Renal cortical epithelial cell (primary cell): ENCODE results near the gene BSND. TPM values are rescaled to one million over a fixed set of nuclear protein-coding genes. Genes with fewer than 3 reads are reported as not detected.

Experiments
- DNase-seq: peaks from one replicate; pipeline ENCODE4 v3.0.0-alpha.2; 2011; ENCODE audit warnings: low read depth
- total RNA-seq: library from RNA; depleted of rRNA; stranded (reverse); fragments of >200 nt; gene quantifications from 2 replicates; pipeline ENCODE4 v1.2.3, GENCODE V29; 2014

Gene BSND
- total RNA-seq, 1 donor from 2014 or later, result 0.45 TPM

- no peak for DNase-seq
Observed at GRCh38 chr1:54991939-54992338, 6.8 kb upstream of the BSND start.

DNA sequence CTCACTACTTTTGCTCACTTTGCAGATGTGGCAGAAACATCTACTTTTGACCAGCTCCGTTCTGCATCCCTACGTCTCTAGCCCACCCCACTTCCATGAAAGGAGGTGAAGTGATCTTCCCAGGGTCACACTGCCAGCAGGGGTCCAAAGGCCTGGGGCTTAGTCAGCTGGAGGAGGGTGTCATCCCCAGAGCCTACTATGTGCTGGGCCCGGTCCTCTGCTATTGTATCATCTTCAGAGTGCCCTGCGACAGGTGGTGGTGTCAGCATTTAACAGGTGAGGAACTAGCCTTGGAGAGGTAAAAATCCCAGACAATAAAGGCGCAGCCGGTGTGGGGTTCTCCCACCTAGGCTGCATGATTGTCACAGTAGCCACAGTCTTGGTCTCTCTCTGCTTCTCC lies 5.6 kb upstream of the BSND start:
- no peak for DNase-seq

- peak; percentile 48 for DNase-seq
Observed at GRCh38 chr1:54994355-54994990, 4.3 kb upstream of the BSND start.

DNA sequence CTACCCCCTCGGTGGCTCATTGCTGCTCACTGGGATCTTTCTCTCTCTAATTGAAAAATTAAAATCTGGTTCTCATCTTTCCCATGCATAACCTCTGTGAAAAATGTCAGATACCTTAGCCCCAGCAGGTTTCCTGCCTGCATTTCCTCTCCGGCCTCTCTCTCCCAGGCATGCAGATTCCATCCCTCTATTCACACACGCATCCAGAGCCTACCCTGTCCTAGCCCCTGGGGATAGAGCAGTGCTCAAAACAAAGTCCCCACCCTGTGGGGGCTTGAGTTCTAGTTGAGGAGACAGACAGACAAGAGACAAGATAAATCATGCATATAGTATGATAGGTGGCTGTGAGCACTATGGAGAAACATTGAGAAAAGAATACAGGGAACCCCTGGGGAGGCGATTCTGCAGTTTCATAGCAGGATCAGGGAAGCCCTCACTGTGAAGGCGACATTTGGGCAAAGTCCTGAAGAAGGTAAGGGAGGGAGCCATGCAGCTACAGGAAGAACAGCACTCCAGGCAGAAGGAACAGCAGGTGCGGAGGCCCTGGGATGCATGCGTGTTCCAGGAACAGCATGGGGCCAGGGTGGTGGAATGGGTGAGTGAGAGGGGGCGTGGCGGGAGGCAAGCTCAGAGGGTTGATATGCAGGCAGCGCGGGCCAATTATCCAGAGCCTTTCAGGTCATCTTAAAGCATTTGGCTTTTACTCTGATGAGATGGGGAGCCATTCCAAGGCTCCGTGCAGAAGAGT lies 3.5 kb upstream of the BSND start:
- DNase-seq, result no peak

GRCh38 chr1:54995835-54996234 lies 2.9 kb upstream of the BSND start:
- DNase-seq, result no peak

- no peak for DNase-seq
Observed at GRCh38 chr1:54996359-54996868, 2.3 kb upstream of the BSND start.

- DNase-seq, result no peak
Observed at GRCh38 chr1:54996869-54997710, 1.6 kb upstream of the BSND start.

- DNase-seq, result no peak
Observed at GRCh38 chr1:54997711-54997986, 1.1 kb upstream of the BSND start.

DNA sequence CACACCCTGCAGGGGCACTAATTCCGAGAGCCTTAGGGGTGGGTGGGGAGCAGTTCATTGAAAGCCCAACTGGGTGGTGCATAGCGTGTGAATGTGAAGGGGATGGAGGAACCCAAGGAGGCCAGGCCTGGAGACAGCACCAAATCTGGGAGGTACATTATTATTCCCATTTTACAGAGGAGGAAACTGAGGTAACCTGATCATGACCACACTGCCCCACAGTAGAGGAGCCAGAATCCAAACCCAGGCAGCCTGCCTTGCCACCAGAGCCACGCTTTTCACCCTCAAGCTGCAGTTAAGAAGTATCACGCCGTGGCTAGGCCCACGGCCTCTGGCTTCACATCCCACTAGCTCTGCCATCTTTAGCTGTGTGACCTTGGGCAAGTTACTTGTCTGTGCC lies 633 bp upstream of the BSND start:
- DNase-seq, result no peak

- peak; percentile 23 for DNase-seq
Observed at GRCh38 chr1:55000110-55001085, 1.7 kb downstream of the BSND start.

- no peak for DNase-seq
Observed at GRCh38 chr1:55001311-55001710, 2.6 kb downstream of the BSND start.

DNA sequence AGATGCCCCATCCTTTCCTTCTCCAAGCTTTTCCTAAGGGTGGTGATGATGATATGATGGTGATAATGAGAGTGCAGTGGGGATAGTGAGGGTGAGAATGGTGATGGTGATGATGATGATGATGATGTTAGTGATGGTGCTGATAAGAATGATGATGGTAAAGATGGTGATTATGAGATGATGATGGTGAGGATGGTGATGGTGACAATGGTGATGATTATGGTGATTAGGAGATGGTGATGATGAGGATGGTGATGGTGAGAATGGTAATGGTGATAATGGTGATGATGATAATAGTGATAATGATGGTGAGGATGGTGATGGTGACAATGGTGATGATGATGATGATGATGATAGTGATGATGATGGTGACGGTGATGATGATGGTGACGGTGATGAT lies 4.0 kb downstream of the BSND start:
- no peak for DNase-seq

GRCh38 chr1:55005351-55006140 lies 6.8 kb downstream of the BSND start:
- no peak for DNase-seq

- no peak for DNase-seq
Observed at GRCh38 chr1:55006931-55007330, 8.2 kb downstream of the BSND start.

DNA sequence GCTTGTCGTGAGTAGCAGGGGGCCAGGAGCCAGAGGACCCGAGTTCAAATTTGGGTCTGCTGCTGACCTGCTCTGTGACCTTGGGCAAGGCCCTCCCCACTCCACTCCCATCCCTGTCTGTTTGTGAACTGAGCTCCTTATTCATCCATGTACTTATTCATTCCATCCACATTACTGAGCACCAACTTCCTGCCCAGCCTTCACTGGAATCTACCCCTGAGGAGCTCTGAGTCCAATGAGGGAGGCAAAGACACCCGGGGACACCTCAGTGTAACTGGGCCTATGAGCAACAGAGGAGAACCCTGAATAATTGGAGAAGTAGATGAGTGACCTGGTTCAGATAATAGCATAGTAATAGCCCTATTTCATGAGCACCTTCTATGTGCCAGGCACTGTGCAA lies 8.9 kb downstream of the BSND start:
- DNase-seq, result peak; percentile 57

GRCh38 chr1:55010194-55010886 lies 11.6 kb downstream of the BSND start:
- no peak for DNase-seq

DNA sequence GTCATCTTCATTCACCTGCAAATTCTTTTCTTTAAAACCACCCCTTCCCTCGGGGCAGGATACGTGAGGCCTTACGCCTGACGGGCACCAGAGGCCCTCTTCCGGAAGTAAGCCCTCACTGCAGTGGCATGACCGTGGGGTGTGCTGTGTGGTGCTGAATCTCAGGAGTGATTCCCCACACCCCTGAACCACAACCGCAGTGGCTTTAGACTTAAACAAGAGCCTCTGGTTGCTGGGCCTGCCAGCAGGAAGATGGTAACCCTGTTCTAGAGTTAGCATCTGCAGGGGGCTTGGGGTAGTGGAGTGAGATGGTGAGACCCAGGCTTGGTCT lies 12.1 kb downstream of the BSND start:
- DNase-seq, result no peak

GRCh38 chr1:55012661-55013060 lies 13.9 kb downstream of the BSND start:
- no peak for DNase-seq

GRCh38 chr1:55015123-55015522 lies 16.4 kb downstream of the BSND start:
- DNase-seq, result no peak
